IPS-11a (cell line): Measurements from ENCODE around the gene MPZL2.
"Not testable (repeated sequence)": the region's sequence is repeated elsewhere in the genome, so short reads cannot be mapped to it uniquely, and the experiment has no call there.

Experiments used
- H3K4me3 ChIP-seq: one replicate; pipeline ENCODE4 v1.5.1; 2013; ENCODE audit warnings: low read depth, low read length, control low read depth

The MPZL2 gene

DNA sequence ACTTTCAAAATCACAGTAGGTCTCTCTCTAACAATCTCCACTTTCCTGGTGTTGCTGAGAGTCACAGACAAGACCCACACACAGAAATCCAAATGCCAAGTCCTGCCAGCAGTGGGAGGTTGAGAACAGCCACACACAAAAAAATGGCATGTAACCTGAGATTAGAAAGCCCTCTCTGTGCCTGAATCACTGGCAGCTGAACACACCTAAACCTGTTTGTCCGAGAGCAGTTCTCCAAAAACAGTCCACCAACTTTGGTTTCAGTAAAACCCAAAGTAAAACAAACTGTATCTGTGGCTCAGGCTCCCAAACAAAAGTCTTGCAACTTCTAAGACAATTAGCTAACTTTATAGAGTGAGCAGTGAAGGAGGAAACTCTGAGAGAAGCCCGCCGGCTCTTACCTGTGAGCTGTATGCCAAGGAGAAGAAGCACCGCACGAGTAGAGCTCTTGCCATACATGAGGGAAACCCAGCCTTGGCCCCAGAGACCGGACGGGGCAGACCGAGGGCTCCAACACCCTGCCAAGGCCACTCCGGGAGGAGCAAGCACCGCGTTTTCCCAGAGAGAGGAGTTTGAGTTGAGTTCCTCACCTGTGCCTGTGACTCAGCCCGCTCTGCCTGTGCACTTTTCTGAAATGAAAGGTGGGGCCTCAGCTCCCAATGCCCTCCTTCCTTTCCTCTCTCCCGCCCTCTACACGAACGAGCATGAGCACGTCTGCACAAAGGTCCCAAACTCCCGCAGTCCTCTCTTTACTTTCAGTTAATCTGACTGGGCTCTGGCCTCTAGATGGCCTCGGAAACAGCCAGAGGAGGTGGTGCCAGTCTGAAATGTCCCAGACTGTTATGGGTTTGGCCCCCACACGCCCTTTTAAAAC is at the start of gene MPZL2:
Gene MPZL2, minus strand, starts transcription at position 603 of the 874 bp plus-strand sequence. Its CDS starts 144 bp downstream, at position 459.
- H3K4me3 ChIP-seq, result peak within 1 kb of the TSS; percentile 42

DNA sequence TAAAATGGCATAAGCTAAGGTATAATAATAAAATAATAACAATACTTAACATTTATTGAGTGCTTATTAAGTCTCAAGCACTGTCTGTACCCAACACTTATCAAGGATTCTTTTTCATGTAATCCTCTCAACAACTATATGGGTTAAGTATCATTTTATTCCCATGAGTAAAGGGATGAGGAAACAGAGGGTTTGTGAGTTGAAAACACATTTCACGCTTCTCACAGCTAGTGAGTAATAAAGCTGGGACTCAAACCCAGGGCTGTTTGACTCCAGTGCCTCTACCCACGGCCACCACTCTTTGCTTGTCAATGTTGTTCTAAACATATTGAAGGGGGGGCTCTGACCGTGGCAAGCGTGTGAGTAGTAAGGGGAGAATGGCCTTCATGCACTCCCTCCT is 49.1 kb upstream of the MPZL2 start:
- H3K4me3 ChIP-seq, result no peak overlapping the region

DNA sequence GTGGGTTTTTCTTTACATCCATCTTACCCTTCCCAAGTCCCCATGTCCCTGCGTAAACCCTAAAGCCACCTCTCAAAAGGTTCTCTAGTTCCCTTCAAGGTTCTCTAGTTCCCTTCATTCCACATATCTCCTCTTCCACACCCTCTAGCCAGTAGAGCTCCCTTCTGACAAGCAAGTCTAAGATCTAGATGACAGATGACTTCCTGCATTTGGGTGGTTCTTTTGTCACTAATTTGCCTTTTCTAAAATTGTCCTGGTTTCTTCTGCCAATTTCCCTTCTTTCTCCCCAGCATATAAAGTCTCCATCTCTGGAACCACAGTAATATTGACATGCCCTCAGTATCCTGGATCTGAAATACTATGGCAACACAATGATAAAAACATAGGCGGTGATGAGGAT is 48.2 kb upstream of the MPZL2 start:
- no peak overlapping the region for H3K4me3 ChIP-seq

DNA sequence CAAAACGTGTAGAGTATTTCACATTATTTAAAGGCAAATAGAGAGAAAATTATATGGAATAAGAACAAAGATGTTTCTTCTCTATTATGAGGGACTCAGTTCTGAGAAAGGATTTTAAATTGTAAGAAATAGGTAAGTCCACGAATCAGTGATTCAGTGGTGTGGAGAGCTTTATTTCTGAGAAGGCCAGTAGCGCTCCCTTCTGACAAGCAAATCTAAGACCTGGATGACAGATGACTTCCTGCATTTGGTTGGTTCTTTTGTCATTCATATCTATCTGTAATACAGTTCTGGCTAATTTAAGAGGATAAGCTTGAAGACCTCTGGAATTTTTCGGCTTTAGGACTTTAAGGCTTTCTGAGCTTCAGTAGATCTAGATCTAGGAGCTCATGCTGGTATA is 47.4 kb upstream of the MPZL2 start:
- no peak overlapping the region for H3K4me3 ChIP-seq

DNA sequence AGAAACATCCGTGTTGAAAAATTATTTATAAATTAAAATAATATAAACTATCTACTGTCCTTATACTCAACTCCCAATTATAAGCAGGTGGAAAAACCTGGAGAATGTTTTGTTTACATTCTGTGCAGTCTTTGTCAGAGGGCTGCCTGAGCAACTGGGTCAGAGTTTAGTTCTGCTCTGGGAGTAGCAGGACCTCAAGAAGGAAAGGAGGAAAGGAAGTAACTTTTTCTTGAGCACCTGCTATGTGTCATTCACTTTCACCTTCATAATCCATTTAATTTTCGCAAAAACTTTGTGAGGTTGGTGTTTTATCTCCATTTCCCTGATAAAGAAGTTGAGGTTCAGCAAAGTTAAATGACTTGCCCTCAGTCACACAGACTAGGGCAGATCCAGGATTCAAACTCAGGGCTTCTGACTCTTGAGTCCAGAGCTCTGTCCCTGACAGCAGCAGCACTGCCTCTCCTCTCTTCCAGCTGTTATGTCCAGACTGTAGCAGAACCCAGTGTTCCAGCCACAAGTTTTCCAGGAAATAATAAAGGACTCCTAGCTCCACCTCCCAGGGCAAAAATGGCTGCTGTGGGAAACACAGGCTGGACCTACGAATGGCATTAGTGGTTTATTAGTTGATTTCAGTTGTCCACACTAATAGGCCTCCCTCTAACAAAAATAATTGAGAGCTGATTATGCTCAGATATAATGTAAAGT is 46.8 kb upstream of the MPZL2 start:
- H3K4me3 ChIP-seq, result no peak overlapping the region

DNA sequence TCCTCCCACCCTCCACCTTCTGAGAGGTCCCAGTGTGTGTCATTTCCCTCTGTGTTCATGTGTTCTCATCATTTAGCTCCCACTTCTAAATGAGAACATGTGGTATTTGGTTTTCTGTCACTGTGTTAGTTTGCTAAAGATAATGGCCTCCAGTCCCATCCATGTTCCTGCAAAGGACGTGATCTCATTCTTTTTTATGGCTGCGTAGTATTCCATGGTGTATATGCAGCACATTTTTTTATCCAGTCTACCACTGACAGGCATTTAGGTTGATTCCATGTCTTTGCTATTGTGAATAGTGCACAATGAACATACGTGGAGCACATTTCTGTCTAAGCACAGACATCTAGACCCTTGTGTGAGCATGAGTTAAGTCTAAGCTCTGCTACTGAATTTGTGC is 46.2 kb upstream of the MPZL2 start:
- H3K4me3 ChIP-seq, result no peak overlapping the region

DNA sequence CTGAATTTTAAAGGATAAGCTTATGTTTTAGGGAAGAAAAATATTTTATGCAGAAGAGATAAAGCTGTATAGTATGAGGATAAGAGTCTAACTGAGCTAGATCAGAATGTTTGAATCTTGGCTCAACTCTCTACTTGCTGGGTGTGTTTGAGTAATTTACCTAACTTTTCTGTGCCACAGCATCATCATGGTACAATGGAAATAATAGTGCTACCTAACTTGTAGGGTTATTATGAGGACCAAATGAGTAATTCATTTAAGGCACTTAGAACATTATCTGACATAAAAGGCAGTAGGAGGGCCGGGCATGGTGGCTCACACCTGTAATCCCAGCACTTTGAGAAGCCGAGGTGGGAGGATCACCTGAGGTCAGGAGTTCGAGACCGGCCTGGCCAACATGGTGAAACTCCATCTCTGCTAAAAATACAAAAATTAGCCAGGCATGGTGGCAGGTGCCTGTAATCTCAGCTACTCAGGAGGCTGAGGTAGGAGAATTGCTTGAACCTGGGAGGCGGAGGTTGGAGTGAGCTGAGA is 45.0 kb upstream of the MPZL2 start:
- H3K4me3 ChIP-seq, result not testable (repeated sequence)

DNA sequence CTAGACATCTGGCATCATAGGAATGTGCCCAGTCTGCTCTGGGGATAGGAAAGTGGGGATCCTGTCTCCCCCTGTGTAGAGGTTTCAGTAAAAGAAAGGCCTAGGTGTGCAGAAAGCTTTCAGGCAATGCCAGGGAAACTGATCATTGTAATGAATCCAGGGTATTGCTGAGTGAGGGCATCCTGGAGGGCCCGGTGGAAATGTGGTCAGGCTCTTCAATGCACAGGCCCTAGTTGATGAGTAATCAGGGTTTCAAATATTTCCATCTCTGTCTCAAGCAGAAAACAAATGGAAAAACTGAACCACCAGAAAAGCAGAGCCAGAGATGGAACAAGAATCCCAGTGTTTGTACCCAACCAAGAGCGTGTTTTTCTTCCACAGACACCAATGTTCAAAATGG is 42.5 kb upstream of the MPZL2 start:
- H3K4me3 ChIP-seq, result no peak overlapping the region

DNA sequence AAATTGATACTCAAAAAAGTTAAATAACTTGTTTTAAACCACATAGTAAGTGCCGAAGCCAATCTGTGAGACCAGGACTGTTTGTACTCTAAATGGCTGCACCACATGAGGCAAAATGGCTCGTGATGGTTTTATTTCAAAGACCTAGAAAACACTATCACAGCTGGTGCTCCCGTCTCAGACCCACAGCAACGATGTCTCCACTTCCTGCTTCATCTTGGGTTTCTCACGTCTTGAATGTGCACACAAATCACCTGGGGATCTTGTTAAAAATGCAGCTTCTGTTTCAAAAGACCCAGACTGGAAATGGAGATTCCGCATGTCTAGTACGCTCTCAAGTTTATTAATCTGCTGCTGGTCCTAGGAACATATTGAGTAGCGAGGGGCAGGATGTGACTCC is 41.6 kb upstream of the MPZL2 start:
- no peak overlapping the region for H3K4me3 ChIP-seq

DNA sequence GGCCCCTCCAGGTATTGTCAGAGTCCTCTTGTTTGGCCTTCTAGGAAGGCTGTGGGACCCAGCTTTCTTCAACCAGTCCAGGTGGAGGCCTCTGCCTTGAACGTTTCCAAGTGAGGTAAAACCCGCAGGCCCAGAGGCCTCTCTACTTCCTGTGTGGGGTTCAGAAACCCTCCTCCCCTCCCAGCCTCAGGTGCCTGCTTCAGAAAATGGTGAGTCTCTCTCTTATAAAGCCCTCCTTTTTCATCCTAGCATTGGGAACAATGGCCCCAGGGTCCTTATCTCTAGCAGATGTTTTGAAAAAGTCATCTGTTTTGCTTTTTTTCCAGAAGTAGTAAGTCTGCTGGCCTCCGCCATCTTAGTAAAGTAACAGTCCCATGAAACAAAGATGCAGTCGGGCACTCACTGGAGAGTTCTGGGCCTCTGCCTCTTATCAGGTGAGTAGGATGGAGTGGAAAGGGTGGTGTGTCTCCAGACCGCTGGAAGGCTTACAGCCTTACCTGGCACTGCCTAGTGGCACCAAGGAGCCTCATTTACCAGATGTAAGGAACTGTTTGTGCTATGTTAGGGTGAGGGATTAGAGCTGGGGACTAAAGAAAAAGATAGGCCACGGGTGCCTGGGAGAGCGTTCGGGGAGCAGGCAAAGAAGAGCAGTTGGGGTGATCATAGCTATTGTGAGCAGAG is 40.6 kb upstream of the MPZL2 start, which contains the start of gene CD3E:
Gene CD3E, plus strand, starts transcription at position 163 of the 681 bp plus-strand sequence. Its CDS starts 223 bp downstream, at position 386.
- H3K4me3 ChIP-seq, result no peak within 1 kb of the TSS

DNA sequence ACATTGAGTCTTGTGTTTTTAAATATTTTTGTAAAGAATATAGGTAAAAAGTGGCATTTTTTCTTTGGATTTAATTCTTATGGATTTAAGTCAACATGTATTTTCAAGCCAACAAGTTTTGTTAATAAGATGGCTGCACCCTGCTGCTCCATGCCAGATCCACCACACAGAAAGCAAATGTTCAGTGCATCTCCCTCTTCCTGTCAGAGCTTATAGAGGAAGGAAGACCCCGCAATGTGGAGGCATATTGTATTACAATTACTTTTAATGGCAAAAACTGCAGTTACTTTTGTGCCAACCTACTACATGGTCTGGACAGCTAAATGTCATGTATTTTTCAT is 40.1 kb upstream of the MPZL2 start:
- H3K4me3 ChIP-seq, result no peak overlapping the region

DNA sequence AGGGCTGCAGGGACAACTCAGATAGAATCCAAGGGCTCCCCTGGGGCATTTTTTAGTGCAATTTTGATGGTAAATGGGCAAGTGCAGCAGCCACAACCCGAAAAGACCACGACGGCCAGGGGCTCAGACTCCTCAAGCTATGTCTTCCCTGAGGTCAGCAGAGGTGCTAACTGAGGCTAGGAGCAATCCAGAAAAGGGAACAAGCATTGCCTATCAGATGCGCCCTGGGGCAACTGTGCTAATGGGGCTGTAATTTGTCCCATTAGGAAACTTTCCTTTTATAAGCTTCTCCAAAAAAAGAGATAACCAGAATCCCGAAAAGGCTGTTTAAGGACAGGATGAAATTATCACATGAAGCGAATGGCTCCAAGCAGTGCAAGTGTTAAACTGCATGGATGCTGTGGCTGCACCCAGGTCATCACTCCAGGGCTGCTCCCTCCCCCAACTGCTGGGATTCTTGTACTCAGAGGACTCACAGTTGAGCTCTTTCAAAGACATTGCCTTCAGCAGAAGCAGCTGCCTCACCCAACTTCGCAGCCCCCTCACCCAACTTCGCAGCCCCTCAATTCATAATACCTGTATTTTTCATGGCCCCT is 37.6 kb upstream of the MPZL2 start:
- no peak overlapping the region for H3K4me3 ChIP-seq

DNA sequence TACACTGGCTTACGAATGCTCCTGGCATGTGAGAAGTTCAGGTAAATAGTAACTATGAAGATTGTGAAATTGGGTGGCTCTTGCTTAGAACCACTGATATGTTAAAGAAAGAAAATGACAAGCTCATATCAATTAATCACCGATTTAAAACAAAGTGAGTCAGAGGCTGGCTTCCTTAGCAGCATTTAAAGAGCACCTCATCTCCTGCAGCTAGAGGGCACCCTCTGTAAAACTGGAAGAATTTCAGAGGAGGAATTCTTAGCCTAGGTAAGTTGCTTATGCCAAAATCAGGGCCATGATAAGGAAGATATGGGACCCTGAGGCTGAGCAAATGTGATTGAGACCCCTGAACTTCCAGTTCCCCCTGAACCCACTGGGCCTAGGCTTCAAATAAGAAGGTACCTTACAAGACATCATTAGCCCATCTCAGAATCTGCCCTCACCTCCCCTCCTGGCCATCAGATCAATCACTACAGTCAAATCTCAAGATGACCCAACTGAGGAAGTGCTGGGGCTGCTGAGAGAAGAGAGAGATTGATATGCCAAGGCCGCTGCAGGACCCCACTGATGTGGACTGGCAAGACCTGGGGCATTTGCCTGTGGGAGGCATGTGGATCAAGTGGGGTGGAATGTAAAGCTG is 31.8 kb upstream of the MPZL2 start:
- H3K4me3 ChIP-seq, result no peak overlapping the region

DNA sequence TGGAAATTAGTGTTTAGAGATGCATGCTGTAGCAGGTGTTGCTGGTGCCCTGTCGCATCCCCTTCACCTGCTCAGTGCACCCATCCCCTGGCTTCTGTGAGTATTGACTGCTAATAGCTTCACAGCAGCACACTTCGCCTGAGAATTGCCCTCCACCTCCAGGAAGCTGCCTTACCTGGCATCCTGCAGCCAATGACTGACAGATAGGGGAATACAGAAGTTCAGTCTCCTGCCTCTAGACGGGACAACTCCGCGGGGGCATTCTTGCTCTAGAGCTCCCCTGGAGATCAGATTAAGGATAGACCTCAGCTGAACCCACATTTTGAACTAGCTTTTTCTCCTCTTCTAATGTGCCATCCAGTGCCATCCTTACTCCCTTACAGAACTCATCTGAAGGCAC is 31.1 kb upstream of the MPZL2 start:
- no peak overlapping the region for H3K4me3 ChIP-seq

DNA sequence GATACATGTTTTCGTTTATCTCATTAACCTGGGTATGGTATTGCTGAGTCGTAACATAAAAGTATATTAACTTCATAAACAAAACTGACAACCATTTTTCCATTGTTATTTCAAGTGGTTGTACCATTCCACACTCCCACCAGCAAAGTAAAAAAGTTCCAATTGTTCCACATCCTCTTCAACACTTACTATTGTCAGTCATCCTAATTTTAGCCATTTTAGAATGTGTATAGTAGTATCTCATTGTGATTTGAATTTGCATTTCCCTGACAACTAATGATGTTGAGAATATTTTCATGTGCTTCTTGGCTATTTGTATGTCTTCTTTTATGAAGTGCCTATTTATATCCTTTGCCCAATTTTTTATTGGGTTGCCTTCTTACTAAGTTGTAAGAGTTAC is 30.0 kb upstream of the MPZL2 start:
- no peak overlapping the region for H3K4me3 ChIP-seq

DNA sequence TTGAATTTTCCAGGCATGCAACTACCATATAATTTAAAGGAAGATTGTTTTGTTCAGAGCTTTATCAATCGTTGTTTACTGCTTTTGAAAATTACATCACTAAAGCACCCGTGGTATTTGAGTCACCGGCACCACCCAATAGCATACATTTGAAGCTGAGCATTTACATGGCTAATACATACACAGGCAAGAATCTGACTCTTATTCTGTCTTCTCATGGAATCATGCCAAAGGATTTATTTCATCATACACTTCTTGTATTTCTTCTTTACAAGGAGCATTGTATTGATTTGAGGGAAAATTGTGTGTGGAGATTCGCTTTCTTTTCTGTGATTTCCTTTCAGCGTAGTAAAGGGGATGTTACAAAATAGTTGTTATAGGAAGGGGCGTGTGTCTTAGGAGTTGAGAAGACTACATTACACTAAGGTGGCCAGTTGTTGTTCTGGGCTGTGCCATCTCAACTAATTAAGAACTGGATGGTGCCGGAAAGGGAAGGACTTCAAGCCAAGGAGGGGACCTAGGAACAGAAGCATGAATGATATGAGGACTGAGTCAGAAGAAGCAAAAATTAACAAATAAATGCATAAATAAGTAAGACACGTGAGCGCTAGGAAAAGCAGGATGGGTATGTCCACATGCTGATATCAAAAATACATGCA is 27.5 kb upstream of the MPZL2 start:
- no peak overlapping the region for H3K4me3 ChIP-seq

DNA sequence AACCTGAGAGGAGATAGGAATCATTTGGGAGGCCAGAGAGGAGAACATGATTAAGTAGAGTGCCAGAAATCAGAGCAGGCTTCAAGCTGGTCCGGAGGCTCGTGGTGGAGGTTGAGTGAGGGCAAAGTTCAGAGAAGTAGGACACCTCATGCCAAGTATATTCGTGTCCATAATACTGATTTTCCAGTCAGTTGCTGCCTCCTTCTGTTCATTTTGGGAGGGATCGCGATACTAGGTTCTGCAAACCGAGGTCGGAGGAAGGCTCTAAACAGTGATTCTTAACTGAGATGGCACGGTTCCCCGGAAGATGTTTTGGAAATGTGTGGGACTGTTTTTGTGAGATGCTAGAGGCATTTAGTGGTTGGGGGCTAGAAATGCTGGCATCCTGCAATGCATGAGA is 26.8 kb upstream of the MPZL2 start:
- H3K4me3 ChIP-seq, result no peak overlapping the region

DNA sequence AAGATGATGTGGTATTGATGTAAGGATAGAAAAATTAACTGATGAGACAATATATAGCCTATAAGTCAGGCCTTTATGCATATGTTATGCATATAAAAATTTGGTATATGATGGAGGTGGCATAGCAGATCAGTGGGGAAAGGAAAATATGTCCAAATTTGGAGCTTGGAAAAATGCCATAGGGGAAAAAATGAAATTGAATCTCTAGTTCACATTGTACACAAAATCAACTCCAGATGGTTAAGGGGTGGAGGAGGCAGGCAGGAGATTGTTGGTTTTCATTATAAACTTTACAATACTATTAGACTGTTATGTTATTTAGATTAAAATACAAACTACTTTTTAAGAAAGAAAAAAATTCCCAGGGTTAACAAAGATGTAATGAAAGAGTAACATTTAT is 25.3 kb upstream of the MPZL2 start:
- H3K4me3 ChIP-seq, result no peak overlapping the region

DNA sequence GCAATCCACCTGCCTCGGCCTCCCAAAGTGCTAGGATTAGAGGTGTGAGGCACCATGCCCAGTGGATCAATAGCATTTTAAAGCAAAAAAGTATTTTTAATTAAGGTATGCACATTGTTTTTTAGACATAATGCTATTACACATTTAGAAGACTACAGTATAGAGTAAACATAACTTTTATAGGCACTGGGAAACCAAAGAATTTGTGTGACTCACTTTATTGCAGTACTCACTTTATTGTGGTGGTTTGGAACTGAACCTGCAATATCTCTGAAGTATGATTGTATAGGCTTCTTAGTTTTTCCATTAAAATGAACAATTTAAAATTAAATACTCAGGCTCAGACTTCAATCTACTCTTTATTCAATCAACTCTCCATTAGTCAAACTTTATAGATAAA is 22.9 kb upstream of the MPZL2 start:
- no peak overlapping the region for H3K4me3 ChIP-seq

DNA sequence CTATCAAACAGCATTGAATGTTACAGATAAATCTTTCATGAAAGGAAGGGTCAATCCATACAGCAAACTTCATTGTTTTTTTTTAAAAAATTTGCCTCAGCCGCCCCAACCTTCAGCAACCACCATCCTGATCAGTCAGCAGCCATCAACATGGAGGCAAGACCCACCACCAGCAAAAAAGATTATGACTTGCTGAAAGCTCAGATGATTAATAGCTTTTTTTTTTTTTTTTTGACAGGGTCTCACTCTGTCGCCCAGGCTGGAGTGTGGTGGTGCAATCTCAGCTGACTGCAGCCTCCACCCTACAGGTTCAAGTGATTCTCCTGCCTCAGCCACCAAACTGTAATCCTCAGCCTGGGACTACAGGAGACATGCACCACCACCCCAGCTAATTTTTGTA is 22.4 kb upstream of the MPZL2 start:
- no peak overlapping the region for H3K4me3 ChIP-seq
